Gastrocnemius medialis (tissue), 4 donors: ENCODE measurements around the gene ADAMTSL1. TPM values are rescaled to one million over a fixed set of nuclear protein-coding genes. Genes with fewer than 3 reads are reported as not detected.

Experiments used
- ATAC-seq, 2 donors: fragments of 150-250 bp; one replicate each; pipeline ENCODE4 v1.9.1; 2016
- DNase-seq, 2 donors: peaks; one replicate each; pipeline ENCODE4 v3.0.0-alpha.2; 2019
- H3K27ac ChIP-seq, 4 donors: fragments of 200-600 bp; sonication (generic); 1 replicate in 1 of 4; 2 replicates in 3 of 4; pipeline ENCODE4 v1.5.1; 2016 to 2018; ENCODE audit warnings: mild to moderate bottlenecking in 2 of 4, moderate library complexity in 1 of 4
- H3K27me3 ChIP-seq, 3 donors: fragments of 200-600 bp; sonication (generic) in 2 of 3; 1 replicate in 1 of 3; 2 replicates in 2 of 3; pipeline versions ENCODE4 v1.5.1 to v1.6.0; 2016 to 2019; ENCODE audit warnings: mild to moderate bottlenecking in 1 of 3, moderate library complexity in 1 of 3
- H3K36me3 ChIP-seq, 2 donors: fragments of 200-600 bp; sonication (generic) in 1 of 2; one replicate each; pipeline ENCODE4 v1.5.1; 2017 to 2018
- H3K4me1 ChIP-seq, 2 donors: fragments of 200-600 bp; sonication (generic) in 1 of 2; one replicate each; pipeline ENCODE4 v1.5.1; 2016 to 2017; ENCODE audit warnings: mild to moderate bottlenecking in 2 of 2
- H3K4me3 ChIP-seq, 4 donors: fragments of 200-600 bp; sonication (generic) in 3 of 4; 1 replicate in 1 of 4; 2 replicates in 3 of 4; pipeline ENCODE4 v1.5.1; 2016 to 2019; ENCODE audit warnings: mild to moderate bottlenecking in 2 of 4
- H3K9me3 ChIP-seq, 3 donors: fragments of 200-600 bp; sonication (generic) in 2 of 3; 1 replicate in 1 of 3; 2 replicates in 2 of 3; pipeline ENCODE4 v1.5.1; 2016 to 2019
- POLR2A ChIP-seq, 2 donors: fragments of 450-650 bp; IDR thresholded peaks; one replicate each; pipeline ENCODE4 v1.6.1; 2017; ENCODE audit warnings: antibody characterized with exemption in 2 of 2, mild to moderate bottlenecking in 2 of 2, moderate library complexity in 2 of 2
- in situ Hi-C, 4 donors: fragments of 200-750 bp; cut with MboI; loops; one replicate each; pipeline versions ENCODE4 v1.15.0 to v1.8.0; 2017; ENCODE audit warnings: low sequenced_read_pairs in 4 of 4
- intact Hi-C: fragments of 100-400 bp; cut with DNase I; formaldehyde crosslinking; loops from one replicate; pipeline ENCODE4 v1.15.1; 2023; ENCODE audit warnings: low total_unique reads
- total RNA-seq, 4 donors: library from RNA; depleted of rRNA; stranded (reverse); fragments of >200 nt; gene quantifications; one replicate each; pipeline versions ENCODE4 v1.1.0 to v1.2.3, GENCODE V29; 2016
- TF ChIP-seq, protein P1 (sequence below), 5 experiments: fragments of 450-650 bp in 3 of 5; fragments of 200-600 bp in 2 of 5; sonication (generic) in 2 of 5; IDR thresholded peaks in 4 of 5; conservative IDR thresholded peaks in 1 of 5; 1 replicate in 4 of 5; 2 replicates in 1 of 5; pipeline ENCODE4 v1.5.1; 2016 to 2019; ENCODE audit warnings: antibody characterized with exemption in 5 of 5, mild to moderate bottlenecking in 3 of 5, moderate library complexity in 3 of 5

Gene ADAMTSL1
- total RNA-seq, 4 donors from 2014 or later = 0.05 to 0.58 (median 0.28) TPM

DNA sequence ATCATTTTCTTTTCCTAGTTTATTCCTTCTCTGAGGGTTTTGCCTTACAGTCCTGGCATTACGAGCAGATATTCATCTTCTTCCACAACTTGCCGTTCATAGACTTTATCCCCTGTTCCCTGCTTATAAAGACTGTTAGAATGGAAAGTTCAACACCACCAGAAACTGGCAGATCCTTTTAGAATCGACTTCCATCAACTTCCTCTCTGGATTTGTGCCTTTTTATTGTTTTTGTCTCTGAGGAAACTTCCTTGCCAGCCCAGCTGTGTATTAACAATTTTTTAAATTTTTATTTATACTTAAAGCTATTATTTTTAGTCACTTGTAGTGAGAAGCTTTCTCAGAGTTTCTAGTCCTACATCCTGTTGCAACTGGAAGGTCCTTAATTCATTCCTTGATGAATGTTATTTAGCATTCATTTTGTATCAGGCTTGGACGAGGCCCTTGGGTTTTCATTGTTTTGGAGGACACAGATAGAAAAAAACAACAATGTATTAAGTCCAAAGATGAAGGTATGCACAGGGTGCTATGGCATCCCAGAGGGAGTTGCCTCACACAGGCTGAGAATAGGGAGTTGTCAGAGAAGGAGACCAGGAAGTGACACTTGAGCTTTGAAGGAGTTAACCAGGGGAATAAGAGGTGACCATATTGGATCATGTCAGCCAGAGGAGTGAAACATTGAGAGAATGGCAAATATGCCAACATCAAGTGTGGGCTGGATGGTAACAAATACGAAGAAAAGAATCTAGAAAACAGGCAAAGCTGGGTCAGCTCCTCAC, 81.3 kb downstream of the ADAMTSL1 start:
- H3K4me1 ChIP-seq = no peaks in the 10 kb centered on the region
- H3K27me3 ChIP-seq = no peaks in the 10 kb centered on the region
- intact Hi-C loops = no loop called here
- TF ChIP-seq, protein P1, sequence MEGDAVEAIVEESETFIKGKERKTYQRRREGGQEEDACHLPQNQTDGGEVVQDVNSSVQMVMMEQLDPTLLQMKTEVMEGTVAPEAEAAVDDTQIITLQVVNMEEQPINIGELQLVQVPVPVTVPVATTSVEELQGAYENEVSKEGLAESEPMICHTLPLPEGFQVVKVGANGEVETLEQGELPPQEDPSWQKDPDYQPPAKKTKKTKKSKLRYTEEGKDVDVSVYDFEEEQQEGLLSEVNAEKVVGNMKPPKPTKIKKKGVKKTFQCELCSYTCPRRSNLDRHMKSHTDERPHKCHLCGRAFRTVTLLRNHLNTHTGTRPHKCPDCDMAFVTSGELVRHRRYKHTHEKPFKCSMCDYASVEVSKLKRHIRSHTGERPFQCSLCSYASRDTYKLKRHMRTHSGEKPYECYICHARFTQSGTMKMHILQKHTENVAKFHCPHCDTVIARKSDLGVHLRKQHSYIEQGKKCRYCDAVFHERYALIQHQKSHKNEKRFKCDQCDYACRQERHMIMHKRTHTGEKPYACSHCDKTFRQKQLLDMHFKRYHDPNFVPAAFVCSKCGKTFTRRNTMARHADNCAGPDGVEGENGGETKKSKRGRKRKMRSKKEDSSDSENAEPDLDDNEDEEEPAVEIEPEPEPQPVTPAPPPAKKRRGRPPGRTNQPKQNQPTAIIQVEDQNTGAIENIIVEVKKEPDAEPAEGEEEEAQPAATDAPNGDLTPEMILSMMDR (IDR thresholded peaks at IDR 0.05 in 4 of 5, conservative IDR thresholded peaks at IDR 0.05 in 1 of 5) = no peak
- TF ChIP-seq POLR2A (IDR thresholded peaks at IDR 0.05) = no peak
- in situ Hi-C loops = no loop called here
- no peaks in the 10 kb centered on the region for H3K9me3 ChIP-seq
- H3K4me3 ChIP-seq = no peak overlapping the region
- H3K27ac ChIP-seq = no peak overlapping the region
- DNase-seq (no peak), ATAC-seq (no peak)
- H3K36me3 ChIP-seq = no peaks in the 10 kb centered on the region

- intact Hi-C loops (no loop called here), in situ Hi-C loops (no loop called here)
- TF ChIP-seq, protein P1 (IDR thresholded peaks at IDR 0.05 in 4 of 5, conservative IDR thresholded peaks at IDR 0.05 in 1 of 5) = no peak
- TF ChIP-seq POLR2A (IDR thresholded peaks at IDR 0.05) = no peak
- Histone ChIP-seq H3K27ac (no peak overlapping the region), H3K27me3 (no peaks in the 10 kb centered on the region), H3K4me1 (peaks cover 0 to 3% of the 10 kb centered on the region in 2 donors), H3K4me3 (no peak overlapping the region), H3K9me3 (no peaks in the 10 kb centered on the region), H3K36me3 (no peaks in the 10 kb centered on the region)
- ATAC-seq (no peak), DNase-seq (no peak)
Measured at GRCh38 chr9:18564018-18564880, 90.3 kb downstream of the ADAMTSL1 start.

GRCh38 chr9:18566121-18566520, 92.2 kb downstream of the ADAMTSL1 start:
- no peak for ATAC-seq

GRCh38 chr9:18568973-18569372, 95.0 kb downstream of the ADAMTSL1 start:
- Histone ChIP-seq H3K27ac (no peak overlapping the region), H3K27me3 (no peaks in the 10 kb centered on the region), H3K4me1 (peaks cover 0 to 4% of the 10 kb centered on the region in 2 donors), H3K9me3 (no peaks in the 10 kb centered on the region), H3K36me3 (no peaks in the 10 kb centered on the region), H3K4me3 (no peak overlapping the region)
- ATAC-seq (no peak), DNase-seq (no peak)
- TF ChIP-seq, protein P1 (IDR thresholded peaks at IDR 0.05 in 4 of 5, conservative IDR thresholded peaks at IDR 0.05 in 1 of 5) = no peak
- no peak for TF ChIP-seq POLR2A (IDR thresholded peaks at IDR 0.05)
- intact Hi-C loops = no loop called here
- in situ Hi-C loops = no loop called here

More at GRCh38 chr9:18566121-18566520, 92.2 kb downstream of the ADAMTSL1 start:
- TF ChIP-seq, protein P1 (IDR thresholded peaks at IDR 0.05 in 4 of 5, conservative IDR thresholded peaks at IDR 0.05 in 1 of 5) = no peak
- TF ChIP-seq POLR2A (IDR thresholded peaks at IDR 0.05) = no peak
- Histone ChIP-seq H3K4me3 (no peak overlapping the region), H3K27ac (no peak overlapping the region), H3K36me3 (no peaks in the 10 kb centered on the region), H3K27me3 (no peaks in the 10 kb centered on the region), H3K9me3 (no peaks in the 10 kb centered on the region), H3K4me1 (peaks cover 0 to 4% of the 10 kb centered on the region in 2 donors)
- intact Hi-C loops = no loop called here
- in situ Hi-C loops = no loop called here
- no peak for DNase-seq
